ENCODE results near the gene CT47C1.
"Not testable (repeated sequence)": the region's sequence is repeated elsewhere in the genome, so short reads cannot be mapped to it uniquely, and the experiment has no call there.

Gene CT47C1

GRCh38 chrX:119072744-119073143 is at the start of gene CT47C1:
TSS of gene CT47C1 (plus strand) at chrX:119072993. CDS start at chrX:119073226, 233 bp downstream.
- DNase-seq = no peak

DNA sequence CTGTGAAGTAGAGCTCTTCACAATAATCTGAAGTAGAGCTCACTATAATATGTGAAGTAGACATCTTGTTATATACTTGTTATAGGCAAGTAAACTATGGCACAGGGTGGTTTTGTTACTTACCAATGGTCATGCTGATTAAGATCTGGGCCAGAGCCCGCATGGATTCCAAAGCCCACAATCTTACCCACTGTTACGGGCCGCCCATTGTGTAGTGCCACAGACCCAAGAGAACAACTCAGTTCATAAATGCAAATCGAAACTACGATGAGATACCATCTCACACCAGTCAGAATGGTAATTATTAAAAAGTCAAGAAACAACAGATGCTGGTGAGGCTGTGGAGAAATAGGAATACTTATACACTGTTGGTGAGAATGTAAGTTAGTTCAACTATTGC is 46.9 kb upstream of the CT47C1 start:
- no peak for DNase-seq

DNA sequence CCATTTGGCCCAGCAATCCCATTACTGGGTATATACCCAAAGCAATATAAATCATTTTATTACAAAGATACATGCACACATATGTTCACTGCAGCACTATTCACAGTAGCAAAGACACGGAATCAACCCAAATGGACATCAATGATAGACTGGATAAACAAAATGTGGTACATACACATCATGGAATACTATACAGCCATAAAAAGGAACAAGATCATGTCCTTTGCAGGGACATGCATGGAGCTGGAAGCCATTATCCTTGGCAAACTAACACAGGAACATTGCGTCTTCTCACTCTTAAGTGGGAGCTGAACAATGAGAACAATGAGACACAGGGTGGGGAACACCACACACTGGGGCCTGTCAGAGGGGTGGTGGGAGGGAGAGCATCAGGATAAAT is 46.4 kb upstream of the CT47C1 start:
- not testable (repeated sequence) for DNase-seq

DNA sequence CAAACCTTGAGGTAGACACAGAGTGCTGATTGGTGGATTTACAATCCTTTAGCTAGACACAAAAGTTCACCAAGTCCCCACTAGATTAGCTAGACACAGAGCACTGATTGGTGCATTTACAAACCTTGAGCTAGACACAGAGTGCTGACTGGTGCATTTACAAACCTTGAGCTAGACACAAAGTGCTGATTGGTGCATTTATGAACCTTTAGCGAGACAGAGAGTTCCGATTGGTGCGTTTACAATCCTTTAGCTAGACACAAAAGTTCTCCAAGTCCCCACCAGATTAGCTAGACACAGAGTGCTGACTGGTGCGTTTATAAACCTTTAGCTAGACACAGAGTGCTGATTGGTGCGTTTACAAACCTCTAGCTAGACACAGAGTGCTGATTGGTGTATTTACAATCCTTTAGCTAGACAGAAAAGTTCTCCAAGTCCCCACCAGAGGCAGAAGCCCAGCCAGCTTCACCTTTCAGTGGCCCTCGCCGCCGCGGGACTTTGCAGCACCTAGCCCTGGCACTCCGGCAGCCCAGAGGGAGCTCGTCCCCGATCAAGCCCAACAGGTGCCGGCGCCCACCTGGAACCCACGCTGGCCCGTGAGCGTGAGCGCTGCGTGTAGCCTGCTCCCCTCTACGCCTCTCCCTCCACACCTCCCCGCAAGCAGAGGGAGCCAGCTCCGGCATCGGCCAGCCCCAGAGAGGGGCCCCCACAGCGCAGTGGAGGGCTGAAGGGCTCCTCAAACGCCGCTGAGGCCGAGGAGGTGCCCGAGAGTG is 44.6 kb upstream of the CT47C1 start:
- DNase-seq = not testable (repeated sequence)

DNA sequence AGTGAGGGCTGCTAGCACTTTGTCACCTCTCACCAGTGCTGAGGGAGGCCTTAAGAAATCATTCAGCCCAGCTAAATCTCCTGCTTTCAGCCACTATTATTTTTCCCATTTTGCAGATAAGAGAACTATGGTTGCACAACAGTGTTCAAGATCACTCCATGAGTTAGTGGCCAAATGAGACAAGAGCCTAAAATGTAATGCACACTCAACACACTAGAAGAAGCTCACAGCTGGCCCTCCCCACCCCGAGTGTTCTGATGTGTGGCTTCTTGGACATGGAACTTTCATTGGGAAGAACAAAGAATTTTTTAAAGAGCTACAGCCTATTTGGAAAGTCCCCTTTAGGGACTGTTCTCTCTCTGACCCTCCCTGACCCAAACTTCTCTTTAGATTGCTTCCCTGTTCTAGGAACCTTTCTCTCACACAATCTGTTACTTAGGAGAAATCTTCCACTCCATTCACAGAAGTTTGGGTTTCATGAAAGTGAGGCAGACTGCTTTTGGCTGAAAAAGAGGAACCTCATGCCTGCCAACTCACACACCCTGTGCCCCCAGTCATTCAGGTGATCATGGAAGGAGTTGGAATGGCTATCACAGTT is 44.0 kb upstream of the CT47C1 start:
- DNase-seq = no peak

DNA sequence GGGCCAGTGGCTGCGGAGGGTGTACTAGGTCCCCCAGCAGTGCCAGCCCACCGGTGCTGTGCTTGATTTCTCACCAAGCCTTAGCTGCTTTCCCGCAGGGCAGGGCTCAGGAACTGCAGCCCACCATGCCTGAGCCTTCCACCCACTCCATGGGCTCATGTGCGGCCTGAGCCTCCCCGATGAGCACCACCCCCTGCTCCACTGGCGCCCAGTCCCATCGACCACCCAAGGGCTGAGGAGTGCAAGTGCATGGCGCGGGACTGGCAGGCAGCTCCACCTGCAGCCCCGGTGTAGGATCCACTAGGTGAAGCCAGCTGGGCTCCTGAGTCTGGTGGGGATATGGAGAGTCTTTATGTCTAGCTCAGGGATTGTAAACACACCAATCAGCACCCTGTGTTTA is 43.1 kb upstream of the CT47C1 start:
- DNase-seq = not testable (repeated sequence)

DNA sequence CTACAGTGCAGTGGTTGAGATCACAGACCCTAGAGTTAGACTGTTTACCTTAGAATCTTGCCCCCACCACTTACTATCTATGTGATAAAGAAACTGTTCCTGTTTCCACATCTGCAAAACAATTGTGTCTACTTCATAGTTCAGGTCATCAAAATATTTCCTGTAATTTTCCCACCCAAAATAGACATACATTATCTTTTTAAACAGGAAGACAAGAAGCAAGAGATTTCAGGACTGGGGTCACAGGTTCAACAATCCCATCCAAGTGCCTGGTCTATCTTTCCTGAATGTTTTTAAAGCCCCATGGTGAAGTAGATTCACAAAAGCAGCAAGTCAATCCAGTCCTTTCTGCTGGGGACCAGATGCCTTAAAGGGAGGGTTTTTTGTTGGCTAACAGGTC is 41.8 kb upstream of the CT47C1 start:
- no peak for DNase-seq

- DNase-seq = no peak
These were observed 36.4 kb upstream of the CT47C1 start for GRCh38 chrX:119036107-119037029.

GRCh38 chrX:119040432-119040831 is 32.4 kb upstream of the CT47C1 start:
- no peak for DNase-seq

DNA sequence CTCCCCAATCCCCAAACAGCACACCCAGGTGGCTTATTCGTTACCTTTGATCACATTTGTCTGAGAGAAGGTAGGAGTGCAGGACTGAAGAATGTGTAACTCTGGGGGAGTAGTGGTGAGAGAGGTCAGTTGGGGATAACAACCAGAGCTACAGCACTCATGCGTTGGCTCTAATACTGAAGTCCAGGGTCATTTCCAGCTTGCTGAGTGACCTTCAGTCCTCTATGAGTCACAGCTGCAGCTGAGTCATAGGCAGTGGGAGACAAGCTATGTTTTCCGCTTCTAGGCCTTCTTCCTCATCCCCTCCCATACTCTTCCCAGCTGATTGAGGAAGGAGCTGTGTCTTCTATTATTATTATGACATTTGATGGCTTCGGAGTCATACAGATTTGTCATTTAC is 31.6 kb upstream of the CT47C1 start:
- DNase-seq = no peak

- DNase-seq = no peak
These were observed 30.8 kb upstream of the CT47C1 start for GRCh38 chrX:119042040-119042439.

DNA sequence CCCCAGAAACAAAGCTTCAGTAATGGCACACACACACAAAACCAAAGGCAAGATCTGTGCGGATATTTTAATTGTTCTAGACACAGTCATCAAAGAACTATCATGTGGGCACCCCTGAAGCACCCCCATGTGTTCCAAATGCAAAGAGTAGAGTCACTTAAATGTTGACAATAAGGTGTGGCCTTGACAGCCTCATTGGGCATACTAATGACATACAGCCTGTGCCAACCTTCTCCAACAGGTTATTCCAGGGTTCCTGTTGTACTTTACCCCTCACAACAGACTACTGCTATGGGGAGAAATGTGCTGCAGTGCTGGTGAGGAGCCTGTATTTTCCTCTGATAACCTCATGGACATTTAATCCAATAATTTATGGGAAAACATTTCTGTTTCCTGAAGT is 29.8 kb upstream of the CT47C1 start:
- DNase-seq = no peak

GRCh38 chrX:119045884-119046283 is 26.9 kb upstream of the CT47C1 start:
- DNase-seq = no peak

- no peak for DNase-seq
These were observed 17.1 kb upstream of the CT47C1 start for GRCh38 chrX:119055687-119056086.

DNA sequence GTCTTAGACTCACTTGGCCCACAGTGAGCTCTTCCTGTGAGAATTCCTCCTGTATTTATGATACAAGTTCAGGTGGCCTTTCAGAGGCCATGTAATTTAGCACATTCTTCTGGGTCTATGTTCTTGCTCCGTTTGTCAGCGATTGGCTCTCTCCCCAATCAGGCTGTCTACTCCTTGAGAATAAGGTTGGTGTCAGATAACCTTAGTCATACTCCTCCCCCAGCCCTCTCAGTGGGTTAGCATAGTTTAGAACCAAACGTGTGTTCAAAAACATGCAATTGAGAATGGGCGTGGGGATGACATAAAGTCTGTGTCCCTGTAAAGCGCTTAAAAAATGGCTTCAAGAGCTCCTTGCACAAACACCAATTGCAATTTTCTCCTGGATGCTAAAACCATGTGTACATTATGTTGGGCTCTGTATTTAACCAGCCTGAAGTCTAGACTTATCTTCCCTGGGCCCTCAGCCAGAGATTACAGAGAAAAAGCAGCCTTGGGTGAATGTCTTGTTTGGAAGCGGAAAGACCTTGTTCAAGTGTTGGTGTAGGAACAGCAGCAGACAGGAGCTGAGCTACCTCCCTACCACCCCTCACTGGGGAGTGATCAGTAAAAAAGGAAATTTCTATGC is 9.9 kb upstream of the CT47C1 start:
- no peak for DNase-seq

DNA sequence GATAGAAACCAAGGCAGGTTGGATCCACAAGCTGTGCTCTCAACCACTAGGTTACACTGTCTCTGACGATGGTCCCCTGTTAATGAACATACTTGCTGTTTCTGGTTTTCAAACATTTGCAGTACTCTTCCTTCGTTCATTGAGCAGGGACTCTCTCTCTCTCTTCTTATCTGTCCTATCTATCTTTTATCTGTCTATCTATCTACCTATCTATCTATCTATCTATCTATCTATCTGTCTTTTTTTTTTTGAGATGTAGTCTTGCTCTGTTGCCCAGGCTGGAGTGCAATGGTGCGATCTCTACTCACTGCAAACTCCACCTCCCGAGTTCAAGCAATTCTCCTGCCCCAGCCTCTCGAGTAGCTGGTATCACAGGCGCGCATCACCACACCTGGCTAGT is 9.4 kb upstream of the CT47C1 start:
- no peak for DNase-seq

- peak; percentile 58 for DNase-seq
These were observed 5.6 kb upstream of the CT47C1 start for GRCh38 chrX:119067023-119067739.

- DNase-seq = no peak
These were observed 3.7 kb upstream of the CT47C1 start for GRCh38 chrX:119069128-119069527.

- DNase-seq = no peak
These were observed 3.0 kb upstream of the CT47C1 start for GRCh38 chrX:119069762-119070161.

- DNase-seq = no peak
These were observed 1.4 kb upstream of the CT47C1 start for GRCh38 chrX:119071381-119071780.

GRCh38 chrX:119073200-119073905 is 560 bp downstream of the CT47C1 start:
- DNase-seq = no peak

- DNase-seq = no peak
These were observed 1.1 kb downstream of the CT47C1 start for GRCh38 chrX:119073911-119074310.
